HG03280 (cell line): ENCODE measurements around the gene CUZD1.
"Not testable (repeated sequence)": the region's sequence is repeated elsewhere in the genome, so short reads cannot be mapped to it uniquely, and the experiment has no call there.

ENCODE experiments used
- ATAC-seq: cut with Tn5 transposase; IDR thresholded peaks from one replicate; pipeline ENCODE4 v1.9.1; 2021; ENCODE audit warnings: mild to moderate bottlenecking, moderate library complexity; ENCODE audit not compliant: unreplicated experiment

The CUZD1 gene

GRCh38 chr10:122845783-122846332 lies at the start of gene CUZD1:
Gene CUZD1 (minus strand): TSS chr10:122845857. CDS start chr10:122845843, 14 bp downstream.
- no peak for ATAC-seq

GRCh38 chr10:122894261-122894944 lies 48.7 kb upstream of the CUZD1 start:
- no peak for ATAC-seq

- ATAC-seq: no peak
Measured at GRCh38 chr10:122884166-122884565, 38.5 kb upstream of the CUZD1 start.

- ATAC-seq: no peak
Measured at GRCh38 chr10:122882766-122883165, 37.1 kb upstream of the CUZD1 start.

GRCh38 chr10:122879339-122880273 lies 33.9 kb upstream of the CUZD1 start, which contains the start of gene FAM24B:
Gene FAM24B (minus strand): TSS chr10:122879581. CDS start chr10:122850515, 29,066 bp downstream.
- ATAC-seq: peak; percentile 84

- peak; percentile 17 for ATAC-seq
Measured at GRCh38 chr10:122878799-122879338, 33.2 kb upstream of the CUZD1 start.

GRCh38 chr10:122877264-122877663 lies 31.6 kb upstream of the CUZD1 start:
- ATAC-seq: no peak

GRCh38 chr10:122876467-122876855 lies 30.8 kb upstream of the CUZD1 start:
- ATAC-seq: no peak

GRCh38 chr10:122875843-122876466 lies 30.3 kb upstream of the CUZD1 start:
- ATAC-seq: no peak

GRCh38 chr10:122871947-122872346 lies 26.3 kb upstream of the CUZD1 start:
- not testable (repeated sequence) for ATAC-seq

GRCh38 chr10:122868768-122869167 lies 23.1 kb upstream of the CUZD1 start:
- not testable (repeated sequence) for ATAC-seq

- ATAC-seq: not testable (repeated sequence)
Measured at GRCh38 chr10:122866757-122867482, 21.3 kb upstream of the CUZD1 start.

- ATAC-seq: no peak
Measured at GRCh38 chr10:122864901-122865300, 19.2 kb upstream of the CUZD1 start.

- ATAC-seq: no peak
Measured at GRCh38 chr10:122864194-122864592, 18.5 kb upstream of the CUZD1 start.

- no peak for ATAC-seq
Measured at GRCh38 chr10:122863216-122864193, 17.8 kb upstream of the CUZD1 start.

GRCh38 chr10:122861711-122862161 lies 16.1 kb upstream of the CUZD1 start:
- no peak for ATAC-seq

- ATAC-seq: no peak
Measured at GRCh38 chr10:122859527-122859926, 13.9 kb upstream of the CUZD1 start.

GRCh38 chr10:122858042-122858441 lies 12.4 kb upstream of the CUZD1 start:
- ATAC-seq: not testable (repeated sequence)

- ATAC-seq: no peak
Measured at GRCh38 chr10:122856902-122857301, 11.2 kb upstream of the CUZD1 start.
